Parathyroid adenoma (tissue), 2 donors: ENCODE measurements around the gene CENPC.
"Not testable (repeated sequence)": the region's sequence is repeated elsewhere in the genome, so short reads cannot be mapped to it uniquely, and the experiment has no call there.

Experiments
- H2AFZ ChIP-seq: fragments of 300-600 bp; sonication (generic); one replicate; pipeline ENCODE4 v1.7.0; 2017; ENCODE audit warnings: antibody characterized with exemption, mild to moderate bottlenecking
- H3K27ac ChIP-seq: fragments of 300-600 bp; sonication (generic); one replicate; pipeline ENCODE4 v1.7.0; 2017
- H3K27me3 ChIP-seq: fragments of 300-600 bp; sonication (generic); one replicate; pipeline ENCODE4 v1.7.0; 2017; ENCODE audit warnings: low read length; ENCODE audit not compliant: control insufficient read depth, insufficient read depth
- H3K36me3 ChIP-seq: fragments of 300-600 bp; sonication (generic); one replicate; pipeline ENCODE4 v1.7.0; 2017; ENCODE audit warnings: low read length; ENCODE audit not compliant: control insufficient read depth, insufficient read depth
- H3K4me1 ChIP-seq: fragments of 300-600 bp; sonication (generic); one replicate; pipeline ENCODE4 v1.7.0; 2017; ENCODE audit warnings: control low read depth
- H3K4me2 ChIP-seq: fragments of 300-600 bp; sonication (generic); one replicate; pipeline ENCODE4 v1.7.0; 2017; ENCODE audit warnings: low read length
- H3K4me3 ChIP-seq: fragments of 300-600 bp; sonication (generic); one replicate; pipeline ENCODE4 v1.7.0; 2017; ENCODE audit warnings: low read depth, low read length
- H3K79me2 ChIP-seq: fragments of 300-600 bp; sonication (generic); one replicate; pipeline ENCODE4 v1.7.0; 2017; ENCODE audit warnings: control low read depth
- H3K9ac ChIP-seq: fragments of 300-600 bp; sonication (generic); one replicate; pipeline ENCODE4 v1.7.0; 2017; ENCODE audit warnings: mild to moderate bottlenecking
- H3K9me3 ChIP-seq: fragments of 300-600 bp; sonication (generic); one replicate; pipeline ENCODE4 v1.7.0; 2017; ENCODE audit warnings: low read length; ENCODE audit not compliant: control insufficient read depth
- CTCF ChIP-seq: fragments of 300-600 bp; sonication (generic); IDR thresholded peaks from one replicate; pipeline ENCODE4 v1.7.0; 2017; ENCODE audit warnings: antibody characterized with exemption, mild to moderate bottlenecking
- donor health status: primary hyperparathyroidism.

Gene CENPC

GRCh38 chr4:67448621-67449020 is 96.7 kb downstream of the CENPC start:
- TF ChIP-seq CTCF = no peak

DNA sequence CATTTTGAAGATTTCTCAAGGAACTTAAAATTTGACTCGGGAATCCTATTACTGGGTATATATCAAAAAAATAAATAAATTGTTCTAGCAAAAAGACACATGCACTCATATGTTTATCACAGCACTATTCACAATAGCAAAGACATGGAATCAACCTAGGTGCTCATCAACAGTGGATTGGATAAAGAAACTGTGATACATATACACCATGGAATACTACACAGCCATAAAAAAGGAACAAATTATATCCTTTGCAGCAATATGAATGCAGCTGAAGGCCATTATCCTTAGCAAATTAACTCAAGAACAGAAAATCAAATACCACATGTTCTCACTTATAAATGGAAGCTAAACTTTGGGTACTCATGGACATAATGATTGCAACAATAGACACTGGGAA is 97.4 kb downstream of the CENPC start:
- Histone ChIP-seq H3K4me2 (no peak overlapping the region), H3K4me1 (no peaks in the 10 kb centered on the region)
- no peak for TF ChIP-seq CTCF

More at GRCh38 chr4:67448621-67449020, 96.7 kb downstream of the CENPC start:
- Histone ChIP-seq H3K4me3 (no peak overlapping the region), H3K9me3 (no peaks in the 10 kb centered on the region), H3K36me3 (no peaks in the 10 kb centered on the region), H2AFZ (no peak overlapping the region), H3K4me1 (no peaks in the 10 kb centered on the region), H3K79me2 (no peaks in the 10 kb centered on the region), H3K4me2 (no peak overlapping the region), H3K27ac (no peak overlapping the region), H3K27me3 (no peaks in the 10 kb centered on the region), H3K9ac (no peak overlapping the region)

DNA sequence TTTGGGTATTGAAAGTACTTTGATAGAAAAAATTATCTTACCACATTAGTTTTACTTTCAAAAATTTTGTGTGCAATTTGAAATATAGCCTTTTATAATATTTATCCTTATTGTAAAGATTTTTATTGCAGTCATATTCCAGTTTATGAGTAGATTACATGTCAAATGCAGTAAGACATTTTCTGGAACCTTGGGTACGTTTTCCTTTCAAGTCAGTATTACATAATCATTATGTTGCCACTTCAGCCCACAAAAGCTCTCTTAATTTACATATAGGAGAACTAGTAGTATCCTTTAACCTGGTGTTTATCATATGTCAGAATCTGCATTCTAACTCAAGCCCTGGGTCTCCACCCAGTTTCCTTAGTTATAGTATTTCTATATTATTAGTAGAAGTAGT is 98.5 kb downstream of the CENPC start:
- no peaks in the 10 kb centered on the region for H3K36me3 ChIP-seq
- no peak overlapping the region for H3K4me3 ChIP-seq
- no peak overlapping the region for H3K9ac ChIP-seq
- H3K79me2 ChIP-seq = no peaks in the 10 kb centered on the region
- no peaks in the 10 kb centered on the region for H3K27me3 ChIP-seq
- no peaks in the 10 kb centered on the region for H3K9me3 ChIP-seq
- no peak overlapping the region for H3K27ac ChIP-seq
- H2AFZ ChIP-seq = no peak overlapping the region
- no peak overlapping the region for H3K4me2 ChIP-seq
- no peak for TF ChIP-seq CTCF
- no peaks in the 10 kb centered on the region for H3K4me1 ChIP-seq

More for the DNA sequence above, 97.4 kb downstream of the CENPC start:
- no peaks in the 10 kb centered on the region for H3K36me3 ChIP-seq
- no peaks in the 10 kb centered on the region for H3K9me3 ChIP-seq
- H3K27me3 ChIP-seq = no peaks in the 10 kb centered on the region
- no peaks in the 10 kb centered on the region for H3K79me2 ChIP-seq
- H2AFZ ChIP-seq = no peak overlapping the region
- no peak overlapping the region for H3K4me3 ChIP-seq
- H3K27ac ChIP-seq = no peak overlapping the region
- no peak overlapping the region for H3K9ac ChIP-seq

DNA sequence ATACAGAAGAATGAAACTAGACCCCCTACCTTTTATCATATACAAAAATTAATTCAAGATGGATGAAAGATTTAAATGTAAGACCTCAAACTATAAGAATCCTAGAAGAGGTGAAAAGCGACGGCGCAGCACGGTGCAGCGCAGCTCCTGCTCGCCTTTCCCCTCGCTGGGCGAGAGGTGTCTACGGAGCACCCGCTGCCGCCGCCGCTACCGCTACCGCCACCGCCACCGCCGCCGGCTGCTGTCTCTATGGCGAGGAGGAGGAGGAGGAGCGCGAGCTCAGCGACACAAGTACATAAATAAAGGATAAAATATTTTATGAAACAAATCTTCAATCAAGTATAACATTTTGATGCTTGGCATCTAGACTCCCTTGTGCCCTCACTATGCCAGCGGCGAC is 99.4 kb downstream of the CENPC start:
- not testable (repeated sequence) for H3K4me3 ChIP-seq, H3K79me2 ChIP-seq, H3K36me3 ChIP-seq, H3K4me2 ChIP-seq, H3K27me3 ChIP-seq, H3K27ac ChIP-seq, H2AFZ ChIP-seq, H3K9me3 ChIP-seq, H3K9ac ChIP-seq, H3K4me1 ChIP-seq

DNA sequence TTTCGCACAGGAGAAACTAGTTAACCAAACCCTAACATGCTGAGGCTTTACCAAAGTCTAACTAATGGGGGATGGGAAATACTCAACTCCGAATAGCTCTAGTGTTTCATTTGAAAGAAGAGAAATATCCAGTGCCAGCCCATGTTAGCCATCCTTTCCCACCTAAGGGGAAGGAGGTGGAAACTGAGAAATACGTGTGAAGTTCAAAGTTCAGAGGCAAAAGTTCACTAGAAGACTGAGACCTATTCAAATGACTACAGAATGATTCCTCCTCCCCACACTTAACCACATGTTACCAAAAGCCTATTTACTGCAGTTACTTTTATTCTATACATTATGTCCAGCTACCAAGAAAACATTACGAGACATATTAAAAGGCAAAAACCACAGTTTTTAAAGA is 106.3 kb downstream of the CENPC start:
- no peak overlapping the region for H3K4me3 ChIP-seq
- no peaks in the 10 kb centered on the region for H3K36me3 ChIP-seq
- H3K9ac ChIP-seq = no peak overlapping the region
- H3K27me3 ChIP-seq = no peaks in the 10 kb centered on the region
- TF ChIP-seq CTCF = no peak
- H3K4me2 ChIP-seq = no peak overlapping the region
- no peak overlapping the region for H3K27ac ChIP-seq
- no peaks in the 10 kb centered on the region for H3K9me3 ChIP-seq
- H3K4me1 ChIP-seq = no peaks in the 10 kb centered on the region
- H2AFZ ChIP-seq = no peak overlapping the region
- no peaks in the 10 kb centered on the region for H3K79me2 ChIP-seq
